Neutrophil (primary cell): Measurements from ENCODE around the gene SFT2D3.

ENCODE experiments used
- H3K27ac ChIP-seq: fragments of 200-600 bp; sonication (generic); 2 replicates; pipeline ENCODE4 v1.5.1; 2016; ENCODE audit warnings: mild to moderate bottlenecking, moderate library complexity
- H3K27me3 ChIP-seq: fragments of 200-600 bp; sonication (generic); 2 replicates; pipeline ENCODE4 v1.6.0; 2016; ENCODE audit warnings: mild to moderate bottlenecking
- H3K36me3 ChIP-seq: fragments of 200-600 bp; sonication (generic); 2 replicates; pipeline ENCODE4 v1.5.1; 2017
- H3K4me1 ChIP-seq, 2 experiments: fragments of 200-600 bp in 1 of 2; sonication (generic) in 1 of 2; 1 replicate in 1 of 2; 2 replicates in 1 of 2; pipeline versions ENCODE4 v1.5.1 to v1.6.1; 2013 to 2016; ENCODE audit warnings: low read depth in 1 of 2, low read length in 1 of 2, mild to moderate bottlenecking in 1 of 2, moderate library complexity in 1 of 2; ENCODE audit not compliant: control insufficient read depth in 1 of 2, insufficient read depth in 1 of 2
- H3K4me3 ChIP-seq, 2 experiments: fragments of 200-600 bp in 1 of 2; sonication (generic) in 1 of 2; 1 replicate in 1 of 2; 2 replicates in 1 of 2; pipeline ENCODE4 v1.5.1; 2013 to 2016; ENCODE audit warnings: low read depth in 1 of 2, low read length in 1 of 2, mild to moderate bottlenecking in 1 of 2, moderate library complexity in 1 of 2
- H3K9me3 ChIP-seq: fragments of 200-600 bp; sonication (generic); 2 replicates; pipeline ENCODE4 v1.5.1; 2016
- TF ChIP-seq, protein P1 (sequence below): fragments of 200-600 bp; sonication (generic); IDR thresholded peaks from 2 replicates; pipeline ENCODE4 v1.5.1; 2016; ENCODE audit warnings: antibody characterized with exemption

The SFT2D3 gene

GRCh38 chr2:127722807-127723206 is 21.5 kb downstream of the SFT2D3 start:
- Histone ChIP-seq H3K36me3 (peaks cover 70% of the 10 kb centered on the region), H3K27me3 (no peaks in the 10 kb centered on the region), H3K27ac (no peak overlapping the region)

GRCh38 chr2:127726158-127726880 is 25.0 kb downstream of the SFT2D3 start:
- no peaks in the 10 kb centered on the region for H3K4me1 ChIP-seq
- no peak overlapping the region for H3K27ac ChIP-seq
- TF ChIP-seq, protein P1, sequence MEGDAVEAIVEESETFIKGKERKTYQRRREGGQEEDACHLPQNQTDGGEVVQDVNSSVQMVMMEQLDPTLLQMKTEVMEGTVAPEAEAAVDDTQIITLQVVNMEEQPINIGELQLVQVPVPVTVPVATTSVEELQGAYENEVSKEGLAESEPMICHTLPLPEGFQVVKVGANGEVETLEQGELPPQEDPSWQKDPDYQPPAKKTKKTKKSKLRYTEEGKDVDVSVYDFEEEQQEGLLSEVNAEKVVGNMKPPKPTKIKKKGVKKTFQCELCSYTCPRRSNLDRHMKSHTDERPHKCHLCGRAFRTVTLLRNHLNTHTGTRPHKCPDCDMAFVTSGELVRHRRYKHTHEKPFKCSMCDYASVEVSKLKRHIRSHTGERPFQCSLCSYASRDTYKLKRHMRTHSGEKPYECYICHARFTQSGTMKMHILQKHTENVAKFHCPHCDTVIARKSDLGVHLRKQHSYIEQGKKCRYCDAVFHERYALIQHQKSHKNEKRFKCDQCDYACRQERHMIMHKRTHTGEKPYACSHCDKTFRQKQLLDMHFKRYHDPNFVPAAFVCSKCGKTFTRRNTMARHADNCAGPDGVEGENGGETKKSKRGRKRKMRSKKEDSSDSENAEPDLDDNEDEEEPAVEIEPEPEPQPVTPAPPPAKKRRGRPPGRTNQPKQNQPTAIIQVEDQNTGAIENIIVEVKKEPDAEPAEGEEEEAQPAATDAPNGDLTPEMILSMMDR = no peak
- no peaks in the 10 kb centered on the region for H3K27me3 ChIP-seq
- H3K9me3 ChIP-seq = no peaks in the 10 kb centered on the region
- peaks cover 35% of the 10 kb centered on the region for H3K36me3 ChIP-seq
- no peak overlapping the region for H3K4me3 ChIP-seq

More at GRCh38 chr2:127722807-127723206, 21.5 kb downstream of the SFT2D3 start:
- H3K4me1 ChIP-seq = no peaks in the 10 kb centered on the region
- no peaks in the 10 kb centered on the region for H3K9me3 ChIP-seq
- TF ChIP-seq, protein P1 = no peak
- no peak overlapping the region for H3K4me3 ChIP-seq

- H3K4me1 ChIP-seq = no peaks in the 10 kb centered on the region
- H3K4me3 ChIP-seq = no peak overlapping the region
- H3K27me3 ChIP-seq = no peaks in the 10 kb centered on the region
- no peaks in the 10 kb centered on the region for H3K9me3 ChIP-seq
- TF ChIP-seq, protein P1 = no peak
- peaks cover 27% of the 10 kb centered on the region for H3K36me3 ChIP-seq
- no peak overlapping the region for H3K27ac ChIP-seq
Observed at GRCh38 chr2:127733113-127733815, 32.0 kb downstream of the SFT2D3 start.

GRCh38 chr2:127733816-127734537 is 32.7 kb downstream of the SFT2D3 start:
- no peak overlapping the region for H3K27ac ChIP-seq
- H3K36me3 ChIP-seq = peaks cover 32% of the 10 kb centered on the region
- TF ChIP-seq, protein P1 = no peak
- H3K4me3 ChIP-seq = no peak overlapping the region
- no peaks in the 10 kb centered on the region for H3K4me1 ChIP-seq
- H3K27me3 ChIP-seq = no peaks in the 10 kb centered on the region
- no peaks in the 10 kb centered on the region for H3K9me3 ChIP-seq

- Histone ChIP-seq H3K27me3 (no peaks in the 10 kb centered on the region), H3K4me1 (no peaks in the 10 kb centered on the region), H3K27ac (no peak overlapping the region), H3K9me3 (no peaks in the 10 kb centered on the region), H3K36me3 (peaks cover 33% of the 10 kb centered on the region), H3K4me3 (no peak overlapping the region)
- TF ChIP-seq, protein P1 = no peak
Observed at GRCh38 chr2:127735044-127735443, 33.7 kb downstream of the SFT2D3 start.
